HEK293T (cell line): ENCODE measurements around the gene SNX18.

Source experiments
- BHLHE40 ChIP-seq: fragments of 450-650 bp; IDR thresholded peaks from 2 replicates; pipeline ENCODE4 v1.6.1; 2016; ENCODE audit warnings: mild to moderate bottlenecking, moderate library complexity, borderline replicate concordance
- ELF4 ChIP-seq: fragments of 450-650 bp; IDR thresholded peaks from 2 replicates; pipeline ENCODE4 v1.6.1; 2017; ENCODE audit warnings: antibody characterized with exemption
- L3MBTL2 ChIP-seq: fragments of 450-650 bp; conservative IDR thresholded peaks from 2 replicates; pipeline ENCODE4 v1.6.1; 2016; ENCODE audit warnings: mild to moderate bottlenecking
- NFRKB ChIP-seq: fragments of 450-650 bp; IDR thresholded peaks from 2 replicates; pipeline ENCODE4 v1.6.1; 2016; ENCODE audit warnings: mild to moderate bottlenecking, moderate library complexity
- PKNOX1 ChIP-seq: fragments of 450-650 bp; IDR thresholded peaks from 2 replicates; pipeline ENCODE4 v1.6.1; 2016
- ZNF384 ChIP-seq: fragments of 450-650 bp; IDR thresholded peaks from 2 replicates; pipeline ENCODE4 v1.6.1; 2016

DNA sequence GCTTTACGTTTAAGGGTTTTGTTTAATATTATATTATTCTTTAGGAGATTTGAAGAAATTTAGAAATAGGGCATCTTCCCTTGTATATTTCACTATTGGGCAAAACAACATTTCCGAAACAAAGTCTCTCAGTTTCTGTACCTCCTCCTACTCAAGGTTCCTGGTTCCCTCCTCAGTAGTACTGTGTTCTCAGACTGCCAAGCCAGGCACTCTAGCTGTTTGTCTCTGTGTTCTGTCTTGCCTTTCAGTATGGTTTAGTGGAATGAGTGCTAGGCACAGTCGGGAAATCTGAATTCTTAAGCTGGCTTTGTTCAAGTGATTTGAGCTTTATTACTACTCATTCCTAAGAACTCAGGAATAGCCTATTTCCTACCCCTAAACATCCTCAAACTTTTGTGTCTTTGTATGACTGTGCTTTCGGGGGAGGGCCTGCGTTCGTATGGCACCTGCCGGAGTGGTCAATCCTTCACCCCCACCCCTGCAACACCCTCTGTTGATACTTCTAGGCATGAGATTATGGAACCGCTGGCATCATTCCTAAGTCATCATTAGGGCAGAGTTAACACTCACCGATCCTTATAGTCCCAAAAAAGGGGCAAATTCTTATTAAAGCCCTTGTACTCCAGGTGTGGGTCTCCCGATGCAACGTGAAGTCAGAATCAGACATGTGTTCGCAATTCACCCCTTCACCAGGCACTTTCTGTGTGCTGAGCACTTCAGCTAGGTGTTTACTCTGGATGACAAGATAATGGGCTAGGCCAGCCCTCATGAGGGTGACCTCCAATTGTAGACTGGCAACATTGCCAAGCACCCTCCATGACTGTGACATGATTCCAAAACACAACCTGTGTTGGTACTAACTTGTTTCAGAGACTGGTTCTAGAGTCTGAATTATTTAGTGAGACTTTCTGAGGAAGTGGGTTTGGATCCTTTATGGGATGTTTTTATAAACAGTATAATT, 24.5 kb downstream of the SNX18 start:
- no peak for TF ChIP-seq ZNF384
- TF ChIP-seq PKNOX1 = no peak
- TF ChIP-seq NFRKB = no peak
- no peak for TF ChIP-seq L3MBTL2
- TF ChIP-seq BHLHE40 = no peak
- TF ChIP-seq ELF4 = no peak
